Fibroblast of lung (primary cell): ENCODE results near the gene HOXC12. TPM values are rescaled to one million over a fixed set of nuclear protein-coding genes. Genes with fewer than 3 reads are reported as not detected.

Experiments
- DNase-seq, 2 donors: peaks; one replicate each; pipeline versions ENCODE4 v3.0.0 to v3.0.0-alpha.2; 2010; ENCODE audit warnings: low read depth in 2 of 2
- H2AFZ ChIP-seq: 2 replicates; pipeline ENCODE4 v1.5.1; 2012; ENCODE audit warnings: low read length, control low read depth, inconsistent platforms
- H3K27ac ChIP-seq: 2 replicates; pipeline ENCODE4 v1.5.1; 2011; ENCODE audit warnings: low read length, control low read depth; ENCODE audit not compliant: insufficient read depth
- H3K27me3 ChIP-seq: 2 replicates; pipeline ENCODE4 v1.5.1; 2011; ENCODE audit warnings: mild to moderate bottlenecking, low read length; ENCODE audit not compliant: control insufficient read depth, insufficient read depth
- H3K36me3 ChIP-seq: 2 replicates; pipeline ENCODE4 v1.5.1; 2011; ENCODE audit warnings: low read length; ENCODE audit not compliant: control insufficient read depth, insufficient read depth
- H3K4me1 ChIP-seq: 2 replicates; pipeline ENCODE4 v1.5.1; 2011; ENCODE audit warnings: low read length; ENCODE audit not compliant: control insufficient read depth, insufficient read depth; ENCODE audit errors: extremely low read depth
- H3K4me2 ChIP-seq: 2 replicates; pipeline ENCODE4 v1.5.1; 2011; ENCODE audit warnings: low read length, control low read depth; ENCODE audit not compliant: insufficient read depth; ENCODE audit errors: extremely low read depth
- H3K4me3 ChIP-seq, 4 experiments: fragments of 200-600 bp in 1 of 4; sonication (generic) in 1 of 4; replicated peaks in 1 of 4; 2 replicates each; pipeline ENCODE4 v1.5.1; 2011 to 2016; ENCODE audit warnings: low read length in 4 of 4, low read depth in 3 of 4, mild to moderate bottlenecking in 3 of 4, control low read depth in 2 of 4, inconsistent platforms in 1 of 4, mixed read lengths in 1 of 4; ENCODE audit not compliant: insufficient read depth in 1 of 4; ENCODE audit errors: control extremely low read depth in 1 of 4
- H3K79me2 ChIP-seq: 2 replicates; pipeline ENCODE4 v1.5.1; 2012; ENCODE audit warnings: mild to moderate bottlenecking, low read length, inconsistent platforms; ENCODE audit not compliant: control insufficient read depth, insufficient read depth
- H3K9ac ChIP-seq: 2 replicates; pipeline ENCODE4 v1.5.1; 2011; ENCODE audit warnings: mild to moderate bottlenecking, low read length, control low read depth; ENCODE audit not compliant: insufficient read depth
- H3K9me3 ChIP-seq: 2 replicates; pipeline ENCODE4 v1.5.1; 2012; ENCODE audit warnings: low read depth, low read length; ENCODE audit not compliant: control insufficient read depth, insufficient read depth
- H4K20me1 ChIP-seq: 2 replicates; pipeline ENCODE4 v1.5.1; 2011; ENCODE audit warnings: low read length; ENCODE audit not compliant: control insufficient read depth, insufficient read depth; ENCODE audit errors: extremely low read depth
- CTCF ChIP-seq, 2 donors: IDR thresholded peaks in 1 of 2; conservative IDR thresholded peaks in 1 of 2; 1 replicate in 1 of 2; 2 replicates in 1 of 2; pipeline ENCODE4 v1.5.1; 2011 to 2012; ENCODE audit warnings: low read length in 2 of 2, control low read depth in 1 of 2, inconsistent platforms in 1 of 2, low read depth in 1 of 2, mild to moderate bottlenecking in 1 of 2
- EZH2 ChIP-seq: IDR thresholded peaks from 2 replicates; pipeline ENCODE4 v1.5.1; 2012; ENCODE audit warnings: low read length, control low read depth, mild to moderate bottlenecking; ENCODE audit errors: missing control alignments
- polyA plus RNA-seq, 2 donors: library from polyadenylated mRNA; depleted of rRNA in 1 of 2; stranded (reverse) in 1 of 2; unstranded in 1 of 2; fragments of >200 nt; gene quantifications; 2 replicates each; pipeline ENCODE4 v1.2.1, GENCODE V29; 2011 to 2012; ENCODE audit warnings: missing spikeins in 1 of 2
- total RNA-seq: library from RNA; depleted of rRNA; stranded (reverse); fragments of >200 nt; gene quantifications from 2 replicates; pipeline ENCODE4 v1.2.1, GENCODE V29; 2014

The HOXC12 gene
- total and polyA plus RNA-seq, 2 donors (not counting 1 experiment from before 2014, with no cell fraction given): not detected

- H3K27ac ChIP-seq: no peak overlapping the region
- TF ChIP-seq CTCF (conservative IDR thresholded peaks at IDR 0.05 in 1 of 2, IDR thresholded peaks at IDR 0.05 in 1 of 2; ENCODE audit: low read depth in 1 of 2, low read length in 2 of 2) (no peak), EZH2 (no peak)
- H4K20me1 ChIP-seq: no peaks in the 10 kb centered on the region
- H3K9me3 ChIP-seq: no peaks in the 10 kb centered on the region
- H3K79me2 ChIP-seq: no peaks in the 10 kb centered on the region
- no peak for DNase-seq
- H3K27me3 ChIP-seq: peaks cover 88% of the 10 kb centered on the region
- H2AFZ ChIP-seq: no peak overlapping the region
- no peak overlapping the region for H3K4me2 ChIP-seq
- H3K4me1 ChIP-seq: no peaks in the 10 kb centered on the region
- H3K9ac ChIP-seq: no peak overlapping the region
- H3K4me3 ChIP-seq: no peak overlapping the region
- no peaks in the 10 kb centered on the region for H3K36me3 ChIP-seq
Measured at GRCh38 chr12:53988541-53989226, 34.0 kb downstream of the HOXC12 start.

GRCh38 chr12:53989227-53990113 lies 34.8 kb downstream of the HOXC12 start:
- peak overlapping the region; percentile 17 for H3K4me2 ChIP-seq
- no peak overlapping the region for H3K4me3 ChIP-seq

More at GRCh38 chr12:53989227-53990113, 34.8 kb downstream of the HOXC12 start:
- no peak overlapping the region for H3K27ac ChIP-seq
- no peak overlapping the region for H2AFZ ChIP-seq
- H3K9me3 ChIP-seq: no peaks in the 10 kb centered on the region
- H4K20me1 ChIP-seq: no peaks in the 10 kb centered on the region
- no peak overlapping the region for H3K9ac ChIP-seq
- no peaks in the 10 kb centered on the region for H3K79me2 ChIP-seq
- peaks cover 89% of the 10 kb centered on the region for H3K27me3 ChIP-seq
- H3K36me3 ChIP-seq: no peaks in the 10 kb centered on the region
- DNase-seq: peak in 1 of 2 donors; percentile 61
- no peaks in the 10 kb centered on the region for H3K4me1 ChIP-seq
- TF ChIP-seq CTCF (conservative IDR thresholded peaks at IDR 0.05 in 1 of 2, IDR thresholded peaks at IDR 0.05 in 1 of 2; ENCODE audit: low read depth in 1 of 2, low read length in 2 of 2) (peak; percentile 56 to 59), EZH2 (peak; percentile 71)
